B cell (primary cell): ENCODE data around the gene SERPINA9. TPM values are rescaled to one million over a fixed set of nuclear protein-coding genes. Genes with fewer than 3 reads are reported as not detected.

Experiments used
- ATAC-seq: fragments of 200-7000 bp; cut with Tn5 transposase; one replicate; pipeline ENCODE4 v1.10.0; 2021; ENCODE audit warnings: low read depth, mild to moderate bottlenecking, moderate number of reproducible peaks, moderate library complexity
- CTCF ChIA-PET: fragments of 350-600 bp; sonication (Branson Sonifier 250); formaldehyde crosslinking; loops from one replicate; lab custom pipeline; 2021; ENCODE audit warnings: antibody characterized with exemption, inconsistent platforms; lab: Charles Lee
- POLR2A ChIA-PET: fragments of 350-600 bp; sonication (Branson Sonifier 250); formaldehyde crosslinking; loops from one replicate; lab custom pipeline; 2021; ENCODE audit warnings: antibody characterized with exemption; lab: Charles Lee
- DNase-seq: peaks from one replicate; pipeline ENCODE4 v3.0.0; 2013
- H2AFZ ChIP-seq: 2 replicates; pipeline ENCODE4 v1.6.1; 2012; ENCODE audit warnings: mild to moderate bottlenecking, low read depth, low read length; ENCODE audit not compliant: insufficient read depth, poor library complexity, severe bottlenecking
- H3K27ac ChIP-seq, 2 donors: 1 replicate in 1 of 2; 2 replicates in 1 of 2; pipeline ENCODE4 v1.5.1; 2012 to 2013; ENCODE audit warnings: low read length in 2 of 2, mild to moderate bottlenecking in 2 of 2, moderate library complexity in 1 of 2
- H3K27me3 ChIP-seq, 4 experiments: fragments of 200-600 bp in 1 of 4; sonication (generic) in 1 of 4; replicated peaks in 1 of 4; 1 replicate in 2 of 4; 2 replicates in 2 of 4; pipeline versions ENCODE4 v1.6.1 to v1.7.0; 2013 to 2016; ENCODE audit warnings: low read length in 3 of 4, mild to moderate bottlenecking in 2 of 4, mixed read lengths in 1 of 4, moderate library complexity in 1 of 4; ENCODE audit not compliant: insufficient read depth in 4 of 4, control insufficient read depth in 3 of 4; ENCODE audit errors: control extremely low read depth in 1 of 4
- H3K36me3 ChIP-seq, 2 experiments: replicated peaks in 1 of 2; 1 replicate in 1 of 2; 2 replicates in 1 of 2; pipeline versions ENCODE4 v1.6.1 to v1.7.1; 2013; ENCODE audit warnings: low read length in 1 of 2; ENCODE audit not compliant: insufficient read depth in 2 of 2, control insufficient read depth in 1 of 2; ENCODE audit errors: control extremely low read depth in 1 of 2, extremely low read depth in 1 of 2
- H3K4me1 ChIP-seq, 2 donors: fragments of 200-600 bp in 1 of 2; sonication (generic) in 1 of 2; 1 replicate in 1 of 2; 2 replicates in 1 of 2; pipeline versions ENCODE4 v1.5.1 to v1.6.1; 2013 to 2017; ENCODE audit warnings: low read length in 2 of 2; ENCODE audit not compliant: control insufficient read depth in 2 of 2, insufficient read depth in 2 of 2
- H3K4me2 ChIP-seq: replicated peaks from 2 replicates; pipeline ENCODE3; 2012; ENCODE audit warnings: mild to moderate bottlenecking, low read depth, low read length; ENCODE audit not compliant: poor library complexity, severe bottlenecking
- H3K4me3 ChIP-seq, 5 experiments: fragments of 200-600 bp in 1 of 5; sonication (generic) in 1 of 5; 1 replicate in 3 of 5; 2 replicates in 2 of 5; pipeline versions ENCODE4 v1.5.1 to v1.7.0; 2011 to 2016; ENCODE audit warnings: low read length in 4 of 5, mild to moderate bottlenecking in 4 of 5, low read depth in 2 of 5, control low read depth in 1 of 5, moderate library complexity in 1 of 5; ENCODE audit not compliant: insufficient read depth in 1 of 5; ENCODE audit errors: control extremely low read depth in 1 of 5, extremely low read depth in 1 of 5
- H3K79me2 ChIP-seq: fragments of 200-600 bp; sonication (generic); one replicate; pipeline ENCODE4 v1.6.0; 2016; ENCODE audit warnings: low read length; ENCODE audit not compliant: control insufficient read depth, insufficient read depth
- H3K9ac ChIP-seq: fragments of 200-600 bp; sonication (generic); 2 replicates; pipeline ENCODE4 v1.6.1; 2017; ENCODE audit warnings: mild to moderate bottlenecking, low read length, moderate library complexity
- H3K9me3 ChIP-seq, 3 donors: one replicate each; pipeline versions ENCODE4 v1.6.1 to v1.7.1; 2013; ENCODE audit warnings: low read length in 2 of 3; ENCODE audit not compliant: control insufficient read depth in 2 of 3, insufficient read depth in 1 of 3; ENCODE audit errors: control extremely low read depth in 1 of 3
- H4K20me1 ChIP-seq: 2 replicates; pipeline ENCODE4 v1.6.0; 2012; ENCODE audit warnings: mild to moderate bottlenecking, low read length; ENCODE audit not compliant: insufficient read depth, control insufficient read depth, poor library complexity, severe bottlenecking
- H3K27ac Mint-ChIP-seq: one replicate; pipeline ENCODE4 v1.8.0; 2021; ENCODE audit warnings: mixed read lengths
- H3K27me3 Mint-ChIP-seq: one replicate; pipeline ENCODE4 v1.8.0; 2021; ENCODE audit warnings: mixed read lengths
- H3K4me1 Mint-ChIP-seq: one replicate; pipeline ENCODE4 v1.8.0; 2021; ENCODE audit warnings: mixed read lengths
- H3K4me3 Mint-ChIP-seq: one replicate; pipeline ENCODE4 v1.8.0; 2021; ENCODE audit warnings: mixed read lengths
- H3K9me3 Mint-ChIP-seq: one replicate; pipeline ENCODE4 v1.8.0; 2022; ENCODE audit warnings: mixed read lengths; ENCODE audit not compliant: insufficient read depth
- EZH2 ChIP-seq: IDR thresholded peaks from 2 replicates; pipeline ENCODE4 v1.6.1; 2012; ENCODE audit warnings: borderline replicate concordance, low read depth, mild to moderate bottlenecking, moderate library complexity, low read length; ENCODE audit not compliant: insufficient read depth, poor library complexity, severe bottlenecking
- WGBS: methylation state at CpG from one replicate; pipeline ENCODE4 v1.1.5; 2013; ENCODE audit warnings: missing lambda C conversion rate; ENCODE audit not compliant: insufficient coverage; 5-methylcytosine and 5-hydroxymethylcytosine counted together
- intact Hi-C: fragments of 100-400 bp; cut with micrococcal nuclease; formaldehyde crosslinking; loops from one replicate; pipeline ENCODE4 v1.10.0; 2022
- polyA plus RNA-seq: library from polyadenylated mRNA; depleted of rRNA; stranded (reverse); fragments of >200 nt; gene quantifications from 2 replicates; pipeline ENCODE4 v1.2.3, GENCODE V29; 2012
- total RNA-seq, 2 donors: library from RNA; stranded (reverse); fragments of 120-200 nt in 1 of 2; gene quantifications; 1 replicate in 1 of 2; 2 replicates in 1 of 2; pipeline versions ENCODE4 v1.2.3 to v1.2.4, GENCODE V29; 2013 to 2022
- TF ChIP-seq, protein P1 (sequence below): fragments of 200-600 bp; IDR thresholded peaks from one replicate; pipeline ENCODE4 v1.8.0; 2022; ENCODE audit warnings: antibody characterized with exemption, mild to moderate bottlenecking

The SERPINA9 gene
- total and polyA plus RNA-seq, 2 donors (not counting 1 experiment from before 2014, with no cell fraction given) = 0.74 TPM; not detected in 1

- Mint-ChIP-seq H3K27ac (no peak overlapping the region), H3K4me3 (no peak overlapping the region), H3K4me1 (no peaks in the 10 kb centered on the region), H3K9me3 (peaks cover 2% of the 10 kb centered on the region), H3K27me3 (peaks cover 4% of the 10 kb centered on the region)
- intact Hi-C loops = no loop called here
- ATAC-seq (no peak), DNase-seq (no peak)
- H3K36me3 ChIP-seq = no peaks in the 10 kb centered on the region
- no peak overlapping the region for H3K9ac ChIP-seq
- TF ChIP-seq, protein P1, sequence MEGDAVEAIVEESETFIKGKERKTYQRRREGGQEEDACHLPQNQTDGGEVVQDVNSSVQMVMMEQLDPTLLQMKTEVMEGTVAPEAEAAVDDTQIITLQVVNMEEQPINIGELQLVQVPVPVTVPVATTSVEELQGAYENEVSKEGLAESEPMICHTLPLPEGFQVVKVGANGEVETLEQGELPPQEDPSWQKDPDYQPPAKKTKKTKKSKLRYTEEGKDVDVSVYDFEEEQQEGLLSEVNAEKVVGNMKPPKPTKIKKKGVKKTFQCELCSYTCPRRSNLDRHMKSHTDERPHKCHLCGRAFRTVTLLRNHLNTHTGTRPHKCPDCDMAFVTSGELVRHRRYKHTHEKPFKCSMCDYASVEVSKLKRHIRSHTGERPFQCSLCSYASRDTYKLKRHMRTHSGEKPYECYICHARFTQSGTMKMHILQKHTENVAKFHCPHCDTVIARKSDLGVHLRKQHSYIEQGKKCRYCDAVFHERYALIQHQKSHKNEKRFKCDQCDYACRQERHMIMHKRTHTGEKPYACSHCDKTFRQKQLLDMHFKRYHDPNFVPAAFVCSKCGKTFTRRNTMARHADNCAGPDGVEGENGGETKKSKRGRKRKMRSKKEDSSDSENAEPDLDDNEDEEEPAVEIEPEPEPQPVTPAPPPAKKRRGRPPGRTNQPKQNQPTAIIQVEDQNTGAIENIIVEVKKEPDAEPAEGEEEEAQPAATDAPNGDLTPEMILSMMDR = no peak
- no peak for TF ChIP-seq EZH2
- ChIA-PET POLR2A (no interaction called here), CTCF (no interaction called here)
- no peaks in the 10 kb centered on the region for H3K4me1 ChIP-seq
- peaks cover 0 to 6% (median 0%) of the 10 kb centered on the region in 3 donors for H3K9me3 ChIP-seq
- no peak overlapping the region for H2AFZ ChIP-seq
- no peaks in the 10 kb centered on the region for H3K27me3 ChIP-seq
- no peaks in the 10 kb centered on the region for H3K79me2 ChIP-seq
- WGBS = 87% methylated on average over 10 of the region's 12 CpGs
- no peaks in the 10 kb centered on the region for H4K20me1 ChIP-seq
- H3K4me2 ChIP-seq = no peak overlapping the region
- no peak overlapping the region for H3K4me3 ChIP-seq
- no peak overlapping the region for H3K27ac ChIP-seq
Observed at GRCh38 chr14:94441531-94442205, 34.3 kb downstream of the SERPINA9 start.

DNA sequence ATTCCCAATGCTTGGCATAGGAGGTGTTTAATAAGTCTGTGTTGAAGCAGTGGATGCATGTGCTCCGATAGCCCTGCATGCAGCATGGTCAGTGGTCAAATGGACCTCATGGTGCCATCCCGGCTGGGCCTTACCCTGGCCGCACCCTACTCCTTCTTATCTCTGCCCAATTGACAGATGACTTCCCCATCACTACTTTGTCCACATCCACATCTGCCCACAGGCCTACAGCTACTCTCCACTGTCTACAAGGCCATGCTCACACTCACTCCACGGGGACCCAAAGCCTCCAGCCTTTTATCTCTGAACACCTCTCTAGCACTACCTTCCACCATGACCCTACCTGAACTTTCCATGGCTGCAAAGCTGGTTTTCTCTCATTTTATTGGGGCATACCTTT, 34.9 kb downstream of the SERPINA9 start:
- no peaks in the 10 kb centered on the region for H3K4me1 Mint-ChIP-seq
- no peak overlapping the region for H3K27ac ChIP-seq
- no peak for ATAC-seq
- no peaks in the 10 kb centered on the region for H3K79me2 ChIP-seq
- H3K9me3 Mint-ChIP-seq = peaks cover 2% of the 10 kb centered on the region
- H2AFZ ChIP-seq = no peak overlapping the region
- no peaks in the 10 kb centered on the region for H3K4me1 ChIP-seq
- H3K36me3 ChIP-seq = no peaks in the 10 kb centered on the region
- H3K4me2 ChIP-seq = no peak overlapping the region
- intact Hi-C loops = no loop called here
- H3K27me3 Mint-ChIP-seq = peaks cover 4% of the 10 kb centered on the region
- no peak overlapping the region for H3K4me3 ChIP-seq
- no peaks in the 10 kb centered on the region for H3K27me3 ChIP-seq
- TF ChIP-seq EZH2 = no peak
- TF ChIP-seq, protein P1 = no peak
- 84% methylated on average over 3 of the region's 4 CpGs for WGBS
- H3K9ac ChIP-seq = no peak overlapping the region
- H4K20me1 ChIP-seq = no peaks in the 10 kb centered on the region
- CTCF ChIA-PET = no interaction called here
- H3K9me3 ChIP-seq = peaks cover 0 to 6% (median 0%) of the 10 kb centered on the region in 3 donors
- POLR2A ChIA-PET = no interaction called here
- no peak for DNase-seq
- H3K4me3 Mint-ChIP-seq = no peak overlapping the region
- no peak overlapping the region for H3K27ac Mint-ChIP-seq
